ENCODE data around the gene PCGF6. TPM values are rescaled to one million over a fixed set of nuclear protein-coding genes. Genes with fewer than 3 reads are reported as not detected.

The PCGF6 gene
- total RNA-seq, 2 experiments from 2014 or later: 1.6 to 1.8 TPM

DNA sequence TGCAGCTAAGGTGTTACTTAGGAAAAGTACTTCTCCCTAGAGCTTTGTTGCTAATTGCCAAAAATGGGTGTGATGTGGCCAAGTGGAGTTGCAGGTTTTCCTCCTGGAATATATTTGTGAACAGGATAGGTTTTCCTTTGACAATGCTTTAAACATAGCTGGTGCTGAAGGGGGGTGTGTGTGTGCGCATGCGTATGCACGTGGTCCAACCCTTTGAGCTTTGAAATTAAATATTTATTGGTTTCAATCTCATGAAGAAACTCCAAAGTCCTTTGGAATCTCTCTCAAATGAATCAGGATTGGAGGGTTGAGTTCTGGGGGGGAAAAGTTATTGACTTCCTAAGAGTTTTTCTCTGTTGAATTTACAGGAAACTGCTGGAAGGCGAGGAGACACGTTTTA lies 62.9 kb downstream of the PCGF6 start:
- Mint-ChIP-seq H3K36me3 (ENCODE audit: low read depth) (no peaks in the 10 kb centered on the region), H3K27ac (no peak overlapping the region), H3K27me3 (peaks cover 53% of the 10 kb centered on the region), H3K4me1 (ENCODE audit: low read depth) (no peaks in the 10 kb centered on the region), H3K9me3 (no peaks in the 10 kb centered on the region), H3K4me3 (no peak overlapping the region)
- ChIA-PET CTCF (no interaction called here), POLR2A (no interaction called here)
- Histone ChIP-seq H3K4me3 (ENCODE audit: low read length) (no peak overlapping the region), H3K27me3 (ENCODE audit: control insufficient read depth in 1 of 2, insufficient read depth in 2 of 2, low read length in 2 of 2) (peaks cover 16 to 44% of the 10 kb centered on the region in 2 experiments), H3K27ac (ENCODE audit: low read depth in 1 of 2, low read length in 2 of 2) (no peak overlapping the region), H3K36me3 (ENCODE audit: insufficient read depth, low read length) (no peaks in the 10 kb centered on the region), H3K9me3 (ENCODE audit: control insufficient read depth in 1 of 2, insufficient read depth in 1 of 2, low read length in 2 of 2) (no peaks in the 10 kb centered on the region), H3K4me1 (ENCODE audit: insufficient read depth, low read length) (no peaks in the 10 kb centered on the region)
- intact Hi-C loops (cut with DNase I, micrococcal nuclease): no loop called here
- no peak for DNase-seq
- no peak for ATAC-seq (ENCODE audit: poor library complexity)
- TF ChIP-seq, protein P1, sequence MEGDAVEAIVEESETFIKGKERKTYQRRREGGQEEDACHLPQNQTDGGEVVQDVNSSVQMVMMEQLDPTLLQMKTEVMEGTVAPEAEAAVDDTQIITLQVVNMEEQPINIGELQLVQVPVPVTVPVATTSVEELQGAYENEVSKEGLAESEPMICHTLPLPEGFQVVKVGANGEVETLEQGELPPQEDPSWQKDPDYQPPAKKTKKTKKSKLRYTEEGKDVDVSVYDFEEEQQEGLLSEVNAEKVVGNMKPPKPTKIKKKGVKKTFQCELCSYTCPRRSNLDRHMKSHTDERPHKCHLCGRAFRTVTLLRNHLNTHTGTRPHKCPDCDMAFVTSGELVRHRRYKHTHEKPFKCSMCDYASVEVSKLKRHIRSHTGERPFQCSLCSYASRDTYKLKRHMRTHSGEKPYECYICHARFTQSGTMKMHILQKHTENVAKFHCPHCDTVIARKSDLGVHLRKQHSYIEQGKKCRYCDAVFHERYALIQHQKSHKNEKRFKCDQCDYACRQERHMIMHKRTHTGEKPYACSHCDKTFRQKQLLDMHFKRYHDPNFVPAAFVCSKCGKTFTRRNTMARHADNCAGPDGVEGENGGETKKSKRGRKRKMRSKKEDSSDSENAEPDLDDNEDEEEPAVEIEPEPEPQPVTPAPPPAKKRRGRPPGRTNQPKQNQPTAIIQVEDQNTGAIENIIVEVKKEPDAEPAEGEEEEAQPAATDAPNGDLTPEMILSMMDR (IDR thresholded peaks at IDR 0.05): no peak

DNA sequence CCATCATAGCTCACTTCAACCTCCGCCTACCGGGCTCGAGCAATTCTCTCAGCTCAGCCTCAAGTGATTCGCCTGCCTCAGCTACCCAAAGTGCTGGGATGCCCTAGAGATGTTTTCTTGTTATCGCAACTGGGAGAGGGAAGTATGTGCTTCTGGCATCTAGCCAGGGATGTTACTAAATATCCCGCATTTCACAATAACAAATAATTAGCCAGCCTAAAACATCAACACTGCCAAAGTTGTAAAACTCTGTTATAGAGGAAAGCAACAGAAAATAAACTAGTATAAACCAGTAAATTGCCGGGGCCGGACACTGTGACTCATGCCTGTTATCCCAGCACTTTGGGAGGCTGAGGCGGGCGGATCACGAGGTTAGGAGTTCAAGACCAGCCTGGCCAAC lies 66.8 kb downstream of the PCGF6 start:
- Histone ChIP-seq H3K9me3 (ENCODE audit: control insufficient read depth in 1 of 2, insufficient read depth in 1 of 2, low read length in 2 of 2) (peaks cover 0 to 4% of the 10 kb centered on the region in 2 experiments), H3K4me1 (ENCODE audit: insufficient read depth, low read length) (peaks cover 3% of the 10 kb centered on the region), H3K4me3 (ENCODE audit: low read length) (no peak overlapping the region), H3K36me3 (ENCODE audit: insufficient read depth, low read length) (no peaks in the 10 kb centered on the region), H3K27me3 (ENCODE audit: control insufficient read depth in 1 of 2, insufficient read depth in 2 of 2, low read length in 2 of 2) (peaks cover 36 to 66% of the 10 kb centered on the region in 2 experiments), H3K27ac (ENCODE audit: low read depth in 1 of 2, low read length in 2 of 2) (no peak overlapping the region)
- ChIA-PET CTCF (no interaction called here), POLR2A (no interaction called here)
- no peaks in the 10 kb centered on the region for H3K4me1 Mint-ChIP-seq (ENCODE audit: low read depth)
- no peak overlapping the region for H3K4me3 Mint-ChIP-seq
- TF ChIP-seq, protein P1 (IDR thresholded peaks at IDR 0.05): no peak
- intact Hi-C loops (cut with DNase I, micrococcal nuclease): no loop called here
- H3K36me3 Mint-ChIP-seq (ENCODE audit: low read depth): no peaks in the 10 kb centered on the region
- no peak for ATAC-seq (ENCODE audit: poor library complexity)
- H3K27me3 Mint-ChIP-seq: peaks cover 75% of the 10 kb centered on the region
- peaks cover 2% of the 10 kb centered on the region for H3K9me3 Mint-ChIP-seq
- H3K27ac Mint-ChIP-seq: no peak overlapping the region
- DNase-seq: peak in 3 of 14 experiments; percentile 3 to 32 (median 22)

DNA sequence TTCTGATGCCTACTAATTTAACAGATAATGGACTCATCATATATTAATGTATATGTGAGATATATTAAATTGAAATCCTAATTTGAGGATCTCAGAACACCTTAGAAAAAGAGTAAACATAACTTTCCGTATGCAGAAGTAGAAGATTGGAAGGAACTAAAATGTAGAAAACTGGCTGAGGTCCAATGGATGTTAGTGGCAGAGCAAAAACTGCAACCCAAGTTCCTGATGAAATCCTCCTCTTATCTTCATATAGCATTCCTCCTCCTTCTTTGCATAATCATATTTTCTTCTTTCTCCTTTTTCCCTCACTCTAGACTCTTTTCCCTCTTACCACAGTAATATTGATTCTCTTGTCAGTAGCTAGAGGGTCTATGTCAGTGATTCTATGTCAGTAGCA lies 68.0 kb downstream of the PCGF6 start:
- Mint-ChIP-seq H3K27me3 (peaks cover 73% of the 10 kb centered on the region), H3K4me1 (ENCODE audit: low read depth) (peaks cover 6% of the 10 kb centered on the region), H3K36me3 (ENCODE audit: low read depth) (no peaks in the 10 kb centered on the region), H3K4me3 (no peak overlapping the region), H3K27ac (no peak overlapping the region), H3K9me3 (peaks cover 7% of the 10 kb centered on the region)
- intact Hi-C loops (cut with DNase I, micrococcal nuclease): no loop called here
- DNase-seq (no peak), ATAC-seq (ENCODE audit: poor library complexity) (no peak)
- ChIA-PET CTCF (no interaction called here), POLR2A (no interaction called here)
- TF ChIP-seq, protein P1 (IDR thresholded peaks at IDR 0.05): no peak
- H3K4me3 ChIP-seq (ENCODE audit: low read length): no peak overlapping the region
- peaks cover 0 to 10% of the 10 kb centered on the region in 2 experiments for H3K9me3 ChIP-seq (ENCODE audit: control insufficient read depth in 1 of 2, insufficient read depth in 1 of 2, low read length in 2 of 2)
- H3K27me3 ChIP-seq (ENCODE audit: control insufficient read depth in 1 of 2, insufficient read depth in 2 of 2, low read length in 2 of 2): peaks cover 44 to 68% of the 10 kb centered on the region in 2 experiments
- H3K27ac ChIP-seq (ENCODE audit: low read depth in 1 of 2, low read length in 2 of 2): no peak overlapping the region
- peaks cover 4% of the 10 kb centered on the region for H3K4me1 ChIP-seq (ENCODE audit: insufficient read depth, low read length)
- H3K36me3 ChIP-seq (ENCODE audit: insufficient read depth, low read length): no peaks in the 10 kb centered on the region
